SK-N-MC (cell line): ENCODE results near the gene ZNF438.

Source experiments
- EZH2 ChIP-seq: fragments of 200-600 bp; sonication (generic); IDR thresholded peaks from one replicate; pipeline ENCODE4 v1.6.1; 2017; ENCODE audit warnings: antibody characterized with exemption
- FOXP2 ChIP-seq: optimal IDR thresholded peaks from 2 replicates; pipeline ENCODE3; 2011; ENCODE audit warnings: mild to moderate bottlenecking, moderate library complexity; ENCODE audit not compliant: insufficient read depth; ENCODE audit errors: extremely low read length, control extremely low read depth
- POLR2AphosphoS5 ChIP-seq: IDR thresholded peaks from 2 replicates; pipeline ENCODE4 v1.6.1; 2012; ENCODE audit warnings: mild to moderate bottlenecking, low read depth, low read length, borderline replicate concordance

DNA sequence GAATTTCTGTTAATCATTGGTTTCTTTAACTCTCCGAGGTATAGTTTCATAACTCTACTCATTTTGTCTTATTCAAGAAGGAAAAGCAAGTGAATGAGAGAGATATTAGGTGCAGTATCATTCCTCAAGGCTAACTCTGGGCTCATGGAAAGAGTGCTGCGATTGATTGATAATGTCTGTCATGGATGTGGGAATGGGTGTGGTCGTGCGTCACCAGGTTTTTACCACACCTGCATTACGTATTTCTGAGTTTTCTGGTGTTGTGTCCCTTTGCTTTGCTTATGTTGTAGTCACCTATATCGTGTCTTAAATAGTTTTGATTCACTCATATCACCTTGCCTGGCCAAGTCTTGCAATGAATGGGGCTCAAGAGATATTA, 44.9 kb upstream of the ZNF438 start:
- TF ChIP-seq EZH2 (no peak), POLR2AphosphoS5 (no peak), FOXP2 (no peak)
